IMR-90 (cell line): Measurements from ENCODE around the gene PTBP2. TPM values are rescaled to one million over a fixed set of nuclear protein-coding genes. Genes with fewer than 3 reads are reported as not detected.

Source experiments
- ATAC-seq: fragments of 200-7000 bp; cut with Tn5 transposase; 2 replicates; pipeline ENCODE4 v1.9.1; 2020; ENCODE audit warnings: low read depth, mild to moderate bottlenecking, moderate library complexity
- BruUV-seq: library from RNA; stranded (reverse); fragments of 400-500 nt; replicated peaks from 2 replicates; lab custom pipeline; 2021; lab: Mats Ljungman, UMichigan
- CTCF ChIA-PET: fragments of 300-600 bp; formaldehyde crosslinking; extraction: SDS; loops from one replicate; lab custom pipeline; 2021; ENCODE audit warnings: antibody characterized with exemption; lab: Yijun Ruan, JAX
- POLR2A ChIA-PET: fragments of 300-600 bp; sonication (Branson Sonifier 250); formaldehyde crosslinking; loops from one replicate; lab custom pipeline; 2022; ENCODE audit warnings: antibody characterized with exemption; ENCODE audit not compliant: unreplicated experiment; lab: Charles Lee
- DNase-seq: peaks from one replicate; pipeline ENCODE4 v3.0.0; 2013
- H2AFZ ChIP-seq: replicated peaks from 2 replicates; pipeline ENCODE3; 2013; ENCODE audit warnings: low read length, mild to moderate bottlenecking; ENCODE audit not compliant: poor library complexity
- H2AK5ac ChIP-seq: 2 replicates; pipeline ENCODE4 v1.6.1; 2013; ENCODE audit warnings: low read depth, low read length, inconsistent platforms
- H2AK9ac ChIP-seq: replicated peaks from 2 replicates; pipeline ENCODE3; 2013; ENCODE audit warnings: mild to moderate bottlenecking, low read depth, low read length, moderate library complexity; ENCODE audit not compliant: poor library complexity
- H2BK120ac ChIP-seq: 2 replicates; pipeline ENCODE4 v1.6.1; 2013; ENCODE audit warnings: low read depth, low read length, inconsistent platforms
- H2BK15ac ChIP-seq: 3 replicates; pipeline ENCODE4 v1.6.1; 2013; ENCODE audit warnings: low read depth, low read length, inconsistent platforms
- H2BK20ac ChIP-seq: 2 replicates; pipeline ENCODE4 v1.6.1; 2013; ENCODE audit warnings: low read depth, mild to moderate bottlenecking, inconsistent platforms, low read length, moderate library complexity
- H2BK5ac ChIP-seq: 2 replicates; pipeline ENCODE4 v1.6.1; 2013; ENCODE audit warnings: mild to moderate bottlenecking, low read depth, low read length, inconsistent platforms; ENCODE audit not compliant: poor library complexity, severe bottlenecking
- H3K14ac ChIP-seq: replicated peaks from 2 replicates; pipeline ENCODE4 v1.6.1; 2013; ENCODE audit warnings: low read depth, low read length, inconsistent platforms
- H3K18ac ChIP-seq: 2 replicates; pipeline ENCODE4 v1.6.1; 2013; ENCODE audit warnings: low read depth, low read length, control low read depth
- H3K23ac ChIP-seq: 2 replicates; pipeline ENCODE4 v1.6.1; 2013; ENCODE audit warnings: low read depth, low read length, inconsistent platforms
- H3K27ac ChIP-seq: 2 replicates; pipeline ENCODE4 v1.5.1; 2013; ENCODE audit warnings: mild to moderate bottlenecking, control low read depth, low read length; ENCODE audit not compliant: insufficient read depth
- H3K27me3 ChIP-seq: 2 replicates; pipeline ENCODE4 v1.6.1; 2013; ENCODE audit warnings: low read length; ENCODE audit not compliant: control insufficient read depth, insufficient read depth
- H3K36me3 ChIP-seq: 2 replicates; pipeline ENCODE4 v1.6.1; 2013; ENCODE audit warnings: low read length, mixed read lengths; ENCODE audit not compliant: control insufficient read depth, insufficient read depth
- H3K4ac ChIP-seq: 2 replicates; pipeline ENCODE4 v1.6.1; 2013; ENCODE audit warnings: low read depth, low read length, inconsistent platforms
- H3K4me1 ChIP-seq: 2 replicates; pipeline ENCODE4 v1.6.1; 2013; ENCODE audit warnings: low read length, mixed read lengths; ENCODE audit not compliant: control insufficient read depth, insufficient read depth
- H3K4me2 ChIP-seq: 2 replicates; pipeline ENCODE4 v1.6.1; 2013; ENCODE audit warnings: low read depth, mild to moderate bottlenecking, control low read depth, low read length, moderate library complexity
- H3K4me3 ChIP-seq: 2 replicates; pipeline ENCODE4 v1.5.1; 2013; ENCODE audit warnings: low read depth, mild to moderate bottlenecking, control low read depth, low read length, moderate library complexity; ENCODE audit not compliant: insufficient read depth
- H3K56ac ChIP-seq: 2 replicates; pipeline ENCODE4 v1.6.1; 2013; ENCODE audit warnings: low read length, inconsistent platforms; ENCODE audit not compliant: insufficient read depth; ENCODE audit errors: extremely low read depth
- H3K79me1 ChIP-seq, 2 experiments: 2 replicates each; pipeline ENCODE4 v1.6.1; 2013; ENCODE audit warnings: low read length in 2 of 2, inconsistent platforms in 1 of 2, low read depth in 1 of 2
- H3K9ac ChIP-seq: 2 replicates; pipeline ENCODE4 v1.6.1; 2013; ENCODE audit warnings: low read depth, low read length, control low read depth
- H3K9me1 ChIP-seq: 2 replicates; pipeline ENCODE4 v1.6.1; 2013; ENCODE audit warnings: low read length, inconsistent platforms; ENCODE audit not compliant: insufficient read depth
- H3K9me3 ChIP-seq: 2 replicates; pipeline ENCODE4 v1.6.1; 2013; ENCODE audit warnings: low read length; ENCODE audit not compliant: control insufficient read depth, insufficient read depth
- H4K20me1 ChIP-seq: 2 replicates; pipeline ENCODE4 v1.6.1; 2013; ENCODE audit warnings: low read length, inconsistent platforms; ENCODE audit not compliant: insufficient read depth
- H4K5ac ChIP-seq: 2 replicates; pipeline ENCODE4 v1.6.1; 2013; ENCODE audit warnings: mild to moderate bottlenecking, low read depth, low read length, control low read depth
- H4K8ac ChIP-seq, 2 experiments: 2 replicates each; pipeline ENCODE4 v1.6.1; 2013; ENCODE audit warnings: low read depth in 2 of 2, low read length in 2 of 2, control low read depth in 1 of 2, inconsistent platforms in 1 of 2
- H4K91ac ChIP-seq: 2 replicates; pipeline ENCODE4 v1.6.1; 2013; ENCODE audit warnings: low read depth, low read length, inconsistent platforms; ENCODE audit not compliant: insufficient read depth
- BHLHE40 ChIP-seq: fragments of 150-350 bp; IDR thresholded peaks from 2 replicates; pipeline ENCODE4 v1.6.1; 2016; ENCODE audit warnings: mild to moderate bottlenecking, low read depth, low read length
- CEBPB ChIP-seq: IDR thresholded peaks from 2 replicates; pipeline ENCODE4 v1.6.1; 2012; ENCODE audit warnings: low read depth, low read length, improper control_type of control experiment
- FOS ChIP-seq: fragments of 150-350 bp; IDR thresholded peaks from 2 replicates; pipeline ENCODE4 v1.6.1; 2016; ENCODE audit warnings: low read depth, low read length
- MAFK ChIP-seq: IDR thresholded peaks from 2 replicates; pipeline ENCODE4 v1.6.1; 2012; ENCODE audit warnings: low read depth, low read length, improper control_type of control experiment
- POLR2A ChIP-seq: IDR thresholded peaks from 2 replicates; pipeline ENCODE4 v1.6.1; 2012; ENCODE audit warnings: mild to moderate bottlenecking, low read depth, low read length
- RAD21 ChIP-seq: IDR thresholded peaks from 2 replicates; pipeline ENCODE4 v1.6.1; 2012; ENCODE audit warnings: low read length, improper control_type of control experiment
- SMC3 ChIP-seq: fragments of 150-350 bp; IDR thresholded peaks from 2 replicates; pipeline ENCODE4 v1.6.1; 2016; ENCODE audit warnings: low read depth, mild to moderate bottlenecking, antibody characterized with exemption, low read length, moderate library complexity
- WGBS, 2 experiments: methylation state at CpG; one replicate each; pipeline versions ENCODE4 v1.1.5 to v1.1.7; 2013; ENCODE audit warnings: missing lambda C conversion rate in 2 of 2; ENCODE audit not compliant: insufficient read length in 1 of 2; ENCODE audit errors: extremely low coverage in 2 of 2; 5-methylcytosine and 5-hydroxymethylcytosine counted together
- dilution Hi-C: fragments of 300-500 bp; cut with HindIII; formaldehyde crosslinking; loops from one replicate; pipeline ENCODE4 v1.14.3; 2018; ENCODE audit warnings: low sequenced_read_pairs; ENCODE audit not compliant: unreplicated experiment
- in situ Hi-C: fragments of 300-500 bp; cut with MboI; formaldehyde crosslinking; loops from 3 replicates; pipeline ENCODE4 v1.14.3; 2019; ENCODE audit warnings: low sequenced_read_pairs, inconsistent platforms, mixed read lengths
- intact Hi-C: fragments of 100-400 bp; cut with micrococcal nuclease; formaldehyde crosslinking; loops from 2 replicates; pipeline ENCODE4 v1.10.0; 2022
- polyA plus RNA-seq, 3 experiments: library from polyadenylated mRNA; depleted of rRNA; stranded (reverse); fragments of >200 nt; gene quantifications; 2 replicates each; pipeline ENCODE4 v1.2.3, GENCODE V29; 2012; ENCODE audit warnings: low replicate concordance in 1 of 3
- total RNA-seq: library from RNA; depleted of rRNA; stranded (reverse); fragments of >200 nt; gene quantifications from 2 replicates; pipeline ENCODE4 v1.2.3, GENCODE V29; 2012
- TF ChIP-seq, protein P1 (sequence below): fragments of 150-350 bp; IDR thresholded peaks from 2 replicates; pipeline ENCODE4 v1.6.1; 2017; ENCODE audit warnings: mild to moderate bottlenecking, antibody characterized with exemption, low read length, low read depth
- TF ChIP-seq, protein P2 (sequence below): conservative IDR thresholded peaks from 2 replicates; pipeline ENCODE4 v1.5.1; 2012; ENCODE audit warnings: mild to moderate bottlenecking, low read depth, low read length, improper control_type of control experiment
- TF ChIP-seq, protein P3 (sequence below): fragments of 150-350 bp; IDR thresholded peaks from 2 replicates; pipeline ENCODE4 v1.6.1; 2016; ENCODE audit warnings: low read depth, mild to moderate bottlenecking, low read length, moderate library complexity, borderline replicate concordance

PTBP2 gene
- total and polyA plus RNA-seq, 2 of the 4 experiments (the other 2 are of a cell fraction) = 9.7 to 37.8 TPM

- Histone ChIP-seq H2BK20ac (no peak overlapping the region), H3K27ac (no peak overlapping the region; the same call in 1 of the 2 replicates), H3K56ac (no peak overlapping the region), H2BK5ac (no peak overlapping the region), H3K9me1 (no peaks in the 10 kb centered on the region), H4K91ac (no peak overlapping the region), H2BK15ac (no peak overlapping the region), H3K14ac (no peak overlapping the region), H3K9me3 (no peaks in the 10 kb centered on the region), H3K4me2 (no peak overlapping the region), H3K27me3 (no peaks in the 10 kb centered on the region), H3K4me1 (no peaks in the 10 kb centered on the region), H4K5ac (no peak overlapping the region; the same call in 1 of the 2 replicates), H3K79me1 (no peaks in the 10 kb centered on the region), H2BK120ac (no peak overlapping the region), H2AK5ac (no peak overlapping the region), H2AK9ac (no peak overlapping the region), H4K20me1 (no peaks in the 10 kb centered on the region), H4K8ac (no peak overlapping the region), H3K36me3 (no peaks in the 10 kb centered on the region), H3K4me3 (no peak overlapping the region), H2AFZ (no peak overlapping the region), H3K18ac (no peak overlapping the region), H3K4ac (no peak overlapping the region), H3K9ac (no peak overlapping the region), H3K23ac (no peak overlapping the region)
- WGBS, 2 experiments = no CpG with 5 or more reads among the region's 2 CpGs
- CTCF ChIA-PET = no interaction called here
- in situ Hi-C loops = no loop called here
- intact Hi-C loops = no loop called here
- DNase-seq = no peak
- BruUV-seq = no TSS peak
- POLR2A ChIA-PET = interaction anchor here (0.6 kb wide), 1 partner anchor 263 kb away, joined by 3 read pairs; no protein-coding TSS in a partner anchor
- dilution Hi-C loops = no loop called here
- TF ChIP-seq, protein P1, sequence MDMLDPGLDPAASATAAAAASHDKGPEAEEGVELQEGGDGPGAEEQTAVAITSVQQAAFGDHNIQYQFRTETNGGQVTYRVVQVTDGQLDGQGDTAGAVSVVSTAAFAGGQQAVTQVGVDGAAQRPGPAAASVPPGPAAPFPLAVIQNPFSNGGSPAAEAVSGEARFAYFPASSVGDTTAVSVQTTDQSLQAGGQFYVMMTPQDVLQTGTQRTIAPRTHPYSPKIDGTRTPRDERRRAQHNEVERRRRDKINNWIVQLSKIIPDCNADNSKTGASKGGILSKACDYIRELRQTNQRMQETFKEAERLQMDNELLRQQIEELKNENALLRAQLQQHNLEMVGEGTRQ = no peak
- no peak for TF ChIP-seq RAD21
- TF ChIP-seq BHLHE40 = no peak
- no peak for TF ChIP-seq FOS
- TF ChIP-seq POLR2A = no peak
- TF ChIP-seq, protein P2, sequence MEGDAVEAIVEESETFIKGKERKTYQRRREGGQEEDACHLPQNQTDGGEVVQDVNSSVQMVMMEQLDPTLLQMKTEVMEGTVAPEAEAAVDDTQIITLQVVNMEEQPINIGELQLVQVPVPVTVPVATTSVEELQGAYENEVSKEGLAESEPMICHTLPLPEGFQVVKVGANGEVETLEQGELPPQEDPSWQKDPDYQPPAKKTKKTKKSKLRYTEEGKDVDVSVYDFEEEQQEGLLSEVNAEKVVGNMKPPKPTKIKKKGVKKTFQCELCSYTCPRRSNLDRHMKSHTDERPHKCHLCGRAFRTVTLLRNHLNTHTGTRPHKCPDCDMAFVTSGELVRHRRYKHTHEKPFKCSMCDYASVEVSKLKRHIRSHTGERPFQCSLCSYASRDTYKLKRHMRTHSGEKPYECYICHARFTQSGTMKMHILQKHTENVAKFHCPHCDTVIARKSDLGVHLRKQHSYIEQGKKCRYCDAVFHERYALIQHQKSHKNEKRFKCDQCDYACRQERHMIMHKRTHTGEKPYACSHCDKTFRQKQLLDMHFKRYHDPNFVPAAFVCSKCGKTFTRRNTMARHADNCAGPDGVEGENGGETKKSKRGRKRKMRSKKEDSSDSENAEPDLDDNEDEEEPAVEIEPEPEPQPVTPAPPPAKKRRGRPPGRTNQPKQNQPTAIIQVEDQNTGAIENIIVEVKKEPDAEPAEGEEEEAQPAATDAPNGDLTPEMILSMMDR = no peak
- no peak for TF ChIP-seq MAFK
- TF ChIP-seq SMC3 = no peak
- no peak for TF ChIP-seq CEBPB
- TF ChIP-seq, protein P3, sequence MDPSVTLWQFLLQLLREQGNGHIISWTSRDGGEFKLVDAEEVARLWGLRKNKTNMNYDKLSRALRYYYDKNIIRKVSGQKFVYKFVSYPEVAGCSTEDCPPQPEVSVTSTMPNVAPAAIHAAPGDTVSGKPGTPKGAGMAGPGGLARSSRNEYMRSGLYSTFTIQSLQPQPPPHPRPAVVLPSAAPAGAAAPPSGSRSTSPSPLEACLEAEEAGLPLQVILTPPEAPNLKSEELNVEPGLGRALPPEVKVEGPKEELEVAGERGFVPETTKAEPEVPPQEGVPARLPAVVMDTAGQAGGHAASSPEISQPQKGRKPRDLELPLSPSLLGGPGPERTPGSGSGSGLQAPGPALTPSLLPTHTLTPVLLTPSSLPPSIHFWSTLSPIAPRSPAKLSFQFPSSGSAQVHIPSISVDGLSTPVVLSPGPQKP = no peak
- no peak for ATAC-seq
These were observed 116.2 kb downstream of the PTBP2 start for GRCh38 chr1:96837781-96838216.
